OCI-LY3 (cell line): ENCODE data around the gene MEF2B.

Experiments
- H2AFZ ChIP-seq: fragments of 200-600, 300-600 bp; shearing (Covaris generic); 2 replicates; pipeline ENCODE4 v1.6.0; 2014; ENCODE audit warnings: antibody characterized with exemption, low read depth, low read length
- H3K27ac ChIP-seq: fragments of 200-600, 300-600 bp; sonication (generic); 2 replicates; pipeline ENCODE4 v1.5.1; 2014; ENCODE audit warnings: mild to moderate bottlenecking, low read length, moderate library complexity, mixed read lengths
- H3K27me3 ChIP-seq: fragments of 200-600, 300-600 bp; sonication (generic); 2 replicates; pipeline ENCODE4 v1.6.1; 2014; ENCODE audit warnings: low read depth, low read length, mixed read lengths
- H3K36me3 ChIP-seq: fragments of 200-600, 300-600 bp; sonication (generic); replicated peaks from 2 replicates; pipeline ENCODE3; 2014; ENCODE audit warnings: low read depth, low read length, mixed read lengths
- H3K4me1 ChIP-seq: fragments of 300-600, 200-600 bp; sonication (generic); 2 replicates; pipeline ENCODE4 v1.6.1; 2014; ENCODE audit warnings: low read length, mixed read lengths
- H3K4me2 ChIP-seq: fragments of 200-600, 300-600 bp; sonication (generic); 2 replicates; pipeline ENCODE4 v1.6.1; 2014; ENCODE audit warnings: low read length, mixed read lengths
- H3K4me3 ChIP-seq: fragments of 300-600, 200-600 bp; sonication (generic); 2 replicates; pipeline ENCODE4 v1.5.1; 2014; ENCODE audit warnings: antibody characterized with exemption, mild to moderate bottlenecking, low read length, moderate library complexity
- H3K79me2 ChIP-seq: fragments of 300-600, 200-600 bp; shearing (Covaris generic); 2 replicates; pipeline ENCODE4 v1.6.1; 2014; ENCODE audit warnings: mild to moderate bottlenecking, low read length, mixed read lengths
- H3K9ac ChIP-seq: fragments of 300-600, 200-600 bp; shearing (Covaris generic); 2 replicates; pipeline ENCODE4 v1.6.0; 2014; ENCODE audit warnings: mild to moderate bottlenecking, low read length, moderate library complexity
- H3K9me3 ChIP-seq: fragments of 200-600, 300-600 bp; shearing (Covaris generic); 2 replicates; pipeline ENCODE4 v1.6.1; 2014; ENCODE audit warnings: low read length, mixed read lengths; ENCODE audit not compliant: insufficient read depth
- H4K20me1 ChIP-seq: fragments of 200-600, 300-600 bp; sonication (generic); 2 replicates; pipeline ENCODE4 v1.6.1; 2016; ENCODE audit warnings: low read length, mixed read lengths; ENCODE audit not compliant: insufficient read depth
- CTCF ChIP-seq: fragments of 200-600, 300-600 bp; sonication (generic); IDR thresholded peaks from 2 replicates; pipeline ENCODE4 v1.5.1; 2014; ENCODE audit warnings: antibody characterized with exemption, low read length, low read depth
- EZH2phosphoT487 ChIP-seq: fragments of 200-600 bp; shearing (Covaris generic); IDR thresholded peaks from 2 replicates; pipeline ENCODE4 v1.6.1; 2018; ENCODE audit warnings: antibody characterized with exemption, mixed run types, low read depth

MEF2B gene

DNA sequence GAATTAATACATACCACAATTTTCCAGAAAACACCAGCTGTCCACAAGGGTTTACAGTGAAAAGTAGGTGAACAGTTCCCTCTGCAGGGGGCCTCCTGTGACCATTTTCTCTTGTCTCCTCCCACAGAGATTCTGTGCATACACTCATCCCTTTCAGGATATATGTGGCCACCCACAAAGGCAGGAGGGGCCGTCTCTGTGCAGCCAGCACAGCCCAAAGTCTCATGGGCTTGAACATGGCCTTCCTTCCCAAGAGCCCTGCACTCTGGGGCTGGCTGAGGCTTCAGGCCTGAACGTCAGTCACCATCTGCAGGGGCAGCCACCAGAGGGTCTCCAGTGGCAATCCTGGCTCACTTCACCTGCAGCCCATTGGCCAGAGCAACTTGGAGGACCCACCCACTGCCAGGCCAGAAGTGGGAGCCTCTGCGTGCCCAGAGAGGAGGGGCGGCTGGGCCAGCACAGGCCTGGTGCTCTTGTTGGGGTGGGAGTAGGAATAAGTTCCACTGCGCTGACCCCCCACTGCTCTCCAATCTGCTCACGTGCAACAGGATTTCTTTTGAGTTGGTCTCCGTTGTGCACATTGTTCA is 56.9 kb downstream of the MEF2B start:
- Histone ChIP-seq H3K79me2 (no peaks in the 10 kb centered on the region), H3K36me3 (no peaks in the 10 kb centered on the region), H3K4me2 (no peak overlapping the region), H2AFZ (no peak overlapping the region), H3K27me3 (no peaks in the 10 kb centered on the region), H4K20me1 (no peaks in the 10 kb centered on the region), H3K4me1 (no peaks in the 10 kb centered on the region), H3K27ac (no peak overlapping the region), H3K9ac (no peak overlapping the region), H3K4me3 (no peak overlapping the region), H3K9me3 (no peaks in the 10 kb centered on the region)
- no peak for TF ChIP-seq EZH2phosphoT487
- TF ChIP-seq CTCF = peak; percentile 6; the same call in 1 of the 2 replicates

DNA sequence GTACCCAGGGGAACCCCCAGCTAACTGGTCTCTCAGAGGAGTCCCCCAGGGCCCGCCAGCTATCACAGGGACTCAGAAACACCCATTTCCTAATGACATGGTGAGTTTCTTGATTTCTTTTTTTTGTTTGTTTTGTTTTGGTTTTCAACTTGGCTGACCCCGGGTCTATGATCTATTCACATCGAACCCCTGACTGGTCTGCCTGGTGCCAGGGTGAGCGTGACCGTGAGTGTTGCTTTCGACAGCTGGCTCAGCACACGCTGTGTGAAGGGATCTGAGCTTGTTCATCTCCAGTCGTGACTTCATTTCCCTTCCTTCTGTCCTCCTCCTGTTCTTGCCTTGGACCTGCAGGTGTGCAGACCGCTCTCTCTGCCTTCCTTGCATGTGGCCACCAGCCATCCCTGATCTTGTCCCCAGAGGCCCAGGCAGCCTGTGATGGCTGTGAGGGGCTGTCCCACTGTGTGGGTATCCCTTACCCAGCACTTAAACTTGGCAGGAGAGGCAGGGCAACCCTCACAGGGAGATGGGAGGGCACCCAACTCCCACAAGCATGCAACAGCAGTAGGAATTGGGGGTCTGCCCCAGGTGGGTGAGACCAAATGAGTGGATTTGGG is 58.0 kb downstream of the MEF2B start:
- H3K4me1 ChIP-seq = no peaks in the 10 kb centered on the region
- no peak overlapping the region for H3K4me2 ChIP-seq
- H3K36me3 ChIP-seq = no peaks in the 10 kb centered on the region
- no peak overlapping the region for H3K4me3 ChIP-seq
- H4K20me1 ChIP-seq = no peaks in the 10 kb centered on the region
- H3K27ac ChIP-seq = no peak overlapping the region
- H3K9ac ChIP-seq = no peak overlapping the region
- H2AFZ ChIP-seq = no peak overlapping the region
- H3K27me3 ChIP-seq = no peaks in the 10 kb centered on the region
- H3K9me3 ChIP-seq = no peaks in the 10 kb centered on the region
- TF ChIP-seq CTCF = no peak
- TF ChIP-seq EZH2phosphoT487 = no peak
- H3K79me2 ChIP-seq = no peaks in the 10 kb centered on the region

DNA sequence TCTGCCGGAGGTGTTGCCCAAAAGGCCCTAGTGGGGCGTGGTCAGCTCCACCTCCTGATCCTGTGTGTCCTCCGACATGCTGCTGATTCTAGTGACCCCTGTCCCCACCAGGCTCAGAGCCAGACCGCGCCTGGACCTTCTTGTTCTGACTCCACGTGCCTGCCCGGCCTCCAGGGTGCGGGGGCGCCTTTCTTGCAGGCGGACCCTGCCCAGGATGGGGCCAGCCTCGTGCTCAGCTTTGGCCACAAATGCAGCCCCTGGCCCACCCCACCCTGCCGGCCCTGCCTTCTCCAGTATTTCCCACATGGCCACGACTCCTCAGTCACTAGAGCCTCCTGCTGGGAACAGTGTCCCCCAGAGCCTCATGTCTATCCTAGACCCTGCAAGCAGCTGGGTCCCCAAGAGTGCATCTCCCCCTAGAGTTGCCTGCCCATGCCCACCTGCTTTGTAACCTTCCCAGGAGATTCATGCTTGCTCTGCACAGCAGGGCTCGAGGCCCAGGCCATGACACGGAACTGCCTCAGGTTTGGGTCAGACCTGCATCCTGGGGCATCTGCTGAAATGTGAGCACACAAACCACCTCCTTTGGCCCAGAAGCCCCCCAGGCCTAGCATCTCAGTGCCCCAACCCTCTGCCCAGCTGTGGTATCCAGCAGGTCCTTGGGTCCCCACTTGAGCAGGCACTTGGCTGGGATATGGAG is 58.8 kb downstream of the MEF2B start:
- Histone ChIP-seq H3K79me2 (no peaks in the 10 kb centered on the region), H2AFZ (no peak overlapping the region), H3K4me1 (no peaks in the 10 kb centered on the region), H3K36me3 (no peaks in the 10 kb centered on the region), H3K27me3 (no peaks in the 10 kb centered on the region), H3K27ac (no peak overlapping the region), H4K20me1 (no peaks in the 10 kb centered on the region), H3K9ac (no peak overlapping the region), H3K4me2 (no peak overlapping the region), H3K4me3 (no peak overlapping the region), H3K9me3 (no peaks in the 10 kb centered on the region)
- TF ChIP-seq CTCF (no peak), EZH2phosphoT487 (no peak)

DNA sequence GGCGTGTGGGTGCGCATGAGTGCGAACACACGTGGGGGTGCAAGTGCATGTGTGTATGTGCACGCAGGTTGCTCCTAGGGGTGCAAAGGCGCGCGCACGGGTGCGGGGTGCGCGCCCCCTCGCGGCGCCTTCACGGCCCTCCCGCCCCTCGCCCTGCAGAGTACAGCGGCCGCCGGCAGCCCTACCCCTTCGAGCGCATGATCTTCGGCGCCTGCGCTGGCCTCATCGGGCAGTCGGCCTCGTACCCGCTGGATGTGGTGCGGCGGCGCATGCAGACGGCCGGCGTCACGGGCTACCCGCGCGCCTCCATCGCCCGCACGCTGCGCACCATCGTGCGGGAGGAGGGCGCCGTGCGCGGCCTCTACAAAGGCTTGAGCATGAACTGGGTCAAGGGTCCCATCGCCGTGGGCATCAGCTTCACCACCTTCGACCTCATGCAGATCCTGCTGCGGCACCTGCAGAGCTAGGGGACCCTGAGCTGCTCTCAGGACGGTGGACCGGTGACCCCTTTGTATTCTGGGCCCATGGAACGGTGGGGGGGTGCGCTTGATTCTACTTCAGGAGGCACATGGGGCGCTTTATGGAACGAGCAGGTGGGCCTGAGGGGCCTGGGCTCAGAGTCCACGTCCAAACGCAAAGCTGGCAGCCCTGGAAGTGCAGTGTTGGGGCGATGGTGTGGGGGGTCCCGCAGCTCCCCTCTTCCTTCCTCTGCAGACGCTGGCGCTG is 59.5 kb downstream of the MEF2B start:
- Histone ChIP-seq H3K4me2 (no peak overlapping the region), H3K4me1 (no peaks in the 10 kb centered on the region), H4K20me1 (no peaks in the 10 kb centered on the region), H3K79me2 (no peaks in the 10 kb centered on the region), H2AFZ (no peak overlapping the region), H3K9me3 (no peaks in the 10 kb centered on the region), H3K27ac (no peak overlapping the region), H3K27me3 (no peaks in the 10 kb centered on the region), H3K4me3 (no peak overlapping the region), H3K36me3 (no peaks in the 10 kb centered on the region), H3K9ac (no peak overlapping the region)
- TF ChIP-seq EZH2phosphoT487 (no peak), CTCF (no peak)
